AG10803 (cell line): Measurements from ENCODE around the gene PKNOX2.

Experiments used
- DNase-seq: peaks from one replicate; pipeline ENCODE4 v3.0.0; 2010; ENCODE audit warnings: low read depth
- H3K4me3 ChIP-seq: 2 replicates; pipeline ENCODE4 v1.5.1; 2011; ENCODE audit warnings: mild to moderate bottlenecking, low read length, control low read depth
- CTCF ChIP-seq: conservative IDR thresholded peaks from 2 replicates; pipeline ENCODE4 v1.5.1; 2011; ENCODE audit warnings: mild to moderate bottlenecking, low read length, control low read depth, inconsistent platforms

Gene PKNOX2

GRCh38 chr11:125351868-125352250, 187.3 kb downstream of the PKNOX2 start:
- no peak overlapping the region for H3K4me3 ChIP-seq
- no peak for TF ChIP-seq CTCF
- no peak for DNase-seq

- H3K4me3 ChIP-seq: no peak overlapping the region
- no peak for TF ChIP-seq CTCF
- no peak for DNase-seq
These were observed 192.2 kb downstream of the PKNOX2 start for GRCh38 chr11:125356797-125357196.

GRCh38 chr11:125357551-125357950, 193.0 kb downstream of the PKNOX2 start:
- DNase-seq: no peak
- no peak overlapping the region for H3K4me3 ChIP-seq
- no peak for TF ChIP-seq CTCF

GRCh38 chr11:125358254-125358840, 193.8 kb downstream of the PKNOX2 start:
- no peak overlapping the region for H3K4me3 ChIP-seq
- no peak for TF ChIP-seq CTCF
- peak; percentile 11 for DNase-seq

- H3K4me3 ChIP-seq: no peak overlapping the region
- TF ChIP-seq CTCF: no peak
- no peak for DNase-seq
These were observed 194.6 kb downstream of the PKNOX2 start for GRCh38 chr11:125359130-125359529.

- no peak for TF ChIP-seq CTCF
- H3K4me3 ChIP-seq: no peak overlapping the region
- DNase-seq: no peak
These were observed 195.5 kb downstream of the PKNOX2 start for GRCh38 chr11:125360066-125360465.

GRCh38 chr11:125364121-125364826, 199.7 kb downstream of the PKNOX2 start:
- peak; percentile 29; the same call in 1 of the 2 replicates for TF ChIP-seq CTCF
- no peak overlapping the region for H3K4me3 ChIP-seq
- peak; percentile 29 for DNase-seq
